IMR-90 (cell line): ENCODE results near the gene LRP5. TPM values are rescaled to one million over a fixed set of nuclear protein-coding genes. Genes with fewer than 3 reads are reported as not detected.

ENCODE experiments used
- ATAC-seq: fragments of 200-7000 bp; cut with Tn5 transposase; 2 replicates; pipeline ENCODE4 v1.9.1; 2020; ENCODE audit warnings: low read depth, mild to moderate bottlenecking, moderate library complexity
- BruUV-seq: library from RNA; stranded (reverse); fragments of 400-500 nt; replicated peaks from 2 replicates; lab custom pipeline; 2021; lab: Mats Ljungman, UMichigan
- CTCF ChIA-PET: fragments of 300-600 bp; formaldehyde crosslinking; extraction: SDS; loops from one replicate; lab custom pipeline; 2021; ENCODE audit warnings: antibody characterized with exemption; lab: Yijun Ruan, JAX
- POLR2A ChIA-PET: fragments of 300-600 bp; sonication (Branson Sonifier 250); formaldehyde crosslinking; loops from one replicate; lab custom pipeline; 2022; ENCODE audit warnings: antibody characterized with exemption; ENCODE audit not compliant: unreplicated experiment; lab: Charles Lee
- DNase-seq: peaks from one replicate; pipeline ENCODE4 v3.0.0; 2013
- H2AFZ ChIP-seq: replicated peaks from 2 replicates; pipeline ENCODE3; 2013; ENCODE audit warnings: low read length, mild to moderate bottlenecking; ENCODE audit not compliant: poor library complexity
- H2AK5ac ChIP-seq: 2 replicates; pipeline ENCODE4 v1.6.1; 2013; ENCODE audit warnings: low read depth, low read length, inconsistent platforms
- H2AK9ac ChIP-seq: replicated peaks from 2 replicates; pipeline ENCODE3; 2013; ENCODE audit warnings: mild to moderate bottlenecking, low read depth, low read length, moderate library complexity; ENCODE audit not compliant: poor library complexity
- H2BK120ac ChIP-seq: 2 replicates; pipeline ENCODE4 v1.6.1; 2013; ENCODE audit warnings: low read depth, low read length, inconsistent platforms
- H2BK15ac ChIP-seq: 3 replicates; pipeline ENCODE4 v1.6.1; 2013; ENCODE audit warnings: low read depth, low read length, inconsistent platforms
- H2BK20ac ChIP-seq: 2 replicates; pipeline ENCODE4 v1.6.1; 2013; ENCODE audit warnings: low read depth, mild to moderate bottlenecking, inconsistent platforms, low read length, moderate library complexity
- H2BK5ac ChIP-seq: 2 replicates; pipeline ENCODE4 v1.6.1; 2013; ENCODE audit warnings: mild to moderate bottlenecking, low read depth, low read length, inconsistent platforms; ENCODE audit not compliant: poor library complexity, severe bottlenecking
- H3K14ac ChIP-seq: replicated peaks from 2 replicates; pipeline ENCODE4 v1.6.1; 2013; ENCODE audit warnings: low read depth, low read length, inconsistent platforms
- H3K18ac ChIP-seq: 2 replicates; pipeline ENCODE4 v1.6.1; 2013; ENCODE audit warnings: low read depth, low read length, control low read depth
- H3K23ac ChIP-seq: 2 replicates; pipeline ENCODE4 v1.6.1; 2013; ENCODE audit warnings: low read depth, low read length, inconsistent platforms
- H3K27ac ChIP-seq: 2 replicates; pipeline ENCODE4 v1.5.1; 2013; ENCODE audit warnings: mild to moderate bottlenecking, control low read depth, low read length; ENCODE audit not compliant: insufficient read depth
- H3K27me3 ChIP-seq: 2 replicates; pipeline ENCODE4 v1.6.1; 2013; ENCODE audit warnings: low read length; ENCODE audit not compliant: control insufficient read depth, insufficient read depth
- H3K36me3 ChIP-seq: 2 replicates; pipeline ENCODE4 v1.6.1; 2013; ENCODE audit warnings: low read length, mixed read lengths; ENCODE audit not compliant: control insufficient read depth, insufficient read depth
- H3K4ac ChIP-seq: 2 replicates; pipeline ENCODE4 v1.6.1; 2013; ENCODE audit warnings: low read depth, low read length, inconsistent platforms
- H3K4me1 ChIP-seq: 2 replicates; pipeline ENCODE4 v1.6.1; 2013; ENCODE audit warnings: low read length, mixed read lengths; ENCODE audit not compliant: control insufficient read depth, insufficient read depth
- H3K4me2 ChIP-seq: 2 replicates; pipeline ENCODE4 v1.6.1; 2013; ENCODE audit warnings: low read depth, mild to moderate bottlenecking, control low read depth, low read length, moderate library complexity
- H3K4me3 ChIP-seq: 2 replicates; pipeline ENCODE4 v1.5.1; 2013; ENCODE audit warnings: low read depth, mild to moderate bottlenecking, control low read depth, low read length, moderate library complexity; ENCODE audit not compliant: insufficient read depth
- H3K56ac ChIP-seq: 2 replicates; pipeline ENCODE4 v1.6.1; 2013; ENCODE audit warnings: low read length, inconsistent platforms; ENCODE audit not compliant: insufficient read depth; ENCODE audit errors: extremely low read depth
- H3K79me1 ChIP-seq, 2 experiments: 2 replicates each; pipeline ENCODE4 v1.6.1; 2013; ENCODE audit warnings: low read length in 2 of 2, inconsistent platforms in 1 of 2, low read depth in 1 of 2
- H3K9ac ChIP-seq: 2 replicates; pipeline ENCODE4 v1.6.1; 2013; ENCODE audit warnings: low read depth, low read length, control low read depth
- H3K9me1 ChIP-seq: 2 replicates; pipeline ENCODE4 v1.6.1; 2013; ENCODE audit warnings: low read length, inconsistent platforms; ENCODE audit not compliant: insufficient read depth
- H3K9me3 ChIP-seq: 2 replicates; pipeline ENCODE4 v1.6.1; 2013; ENCODE audit warnings: low read length; ENCODE audit not compliant: control insufficient read depth, insufficient read depth
- H4K20me1 ChIP-seq: 2 replicates; pipeline ENCODE4 v1.6.1; 2013; ENCODE audit warnings: low read length, inconsistent platforms; ENCODE audit not compliant: insufficient read depth
- H4K5ac ChIP-seq: 2 replicates; pipeline ENCODE4 v1.6.1; 2013; ENCODE audit warnings: mild to moderate bottlenecking, low read depth, low read length, control low read depth
- H4K8ac ChIP-seq, 2 experiments: 2 replicates each; pipeline ENCODE4 v1.6.1; 2013; ENCODE audit warnings: low read depth in 2 of 2, low read length in 2 of 2, control low read depth in 1 of 2, inconsistent platforms in 1 of 2
- H4K91ac ChIP-seq: 2 replicates; pipeline ENCODE4 v1.6.1; 2013; ENCODE audit warnings: low read depth, low read length, inconsistent platforms; ENCODE audit not compliant: insufficient read depth
- BHLHE40 ChIP-seq: fragments of 150-350 bp; IDR thresholded peaks from 2 replicates; pipeline ENCODE4 v1.6.1; 2016; ENCODE audit warnings: mild to moderate bottlenecking, low read depth, low read length
- WGBS, 2 experiments: methylation state at CpG; one replicate each; pipeline versions ENCODE4 v1.1.5 to v1.1.7; 2013; ENCODE audit warnings: missing lambda C conversion rate in 2 of 2; ENCODE audit not compliant: insufficient read length in 1 of 2; ENCODE audit errors: extremely low coverage in 2 of 2; 5-methylcytosine and 5-hydroxymethylcytosine counted together
- dilution Hi-C: fragments of 300-500 bp; cut with HindIII; formaldehyde crosslinking; loops from one replicate; pipeline ENCODE4 v1.14.3; 2018; ENCODE audit warnings: low sequenced_read_pairs; ENCODE audit not compliant: unreplicated experiment
- in situ Hi-C: fragments of 300-500 bp; cut with MboI; formaldehyde crosslinking; loops from 3 replicates; pipeline ENCODE4 v1.14.3; 2019; ENCODE audit warnings: low sequenced_read_pairs, inconsistent platforms, mixed read lengths
- intact Hi-C: fragments of 100-400 bp; cut with micrococcal nuclease; formaldehyde crosslinking; loops from 2 replicates; pipeline ENCODE4 v1.10.0; 2022
- polyA plus RNA-seq, 3 experiments: library from polyadenylated mRNA; depleted of rRNA; stranded (reverse); fragments of >200 nt; gene quantifications; 2 replicates each; pipeline ENCODE4 v1.2.3, GENCODE V29; 2012; ENCODE audit warnings: low replicate concordance in 1 of 3
- total RNA-seq: library from RNA; depleted of rRNA; stranded (reverse); fragments of >200 nt; gene quantifications from 2 replicates; pipeline ENCODE4 v1.2.3, GENCODE V29; 2012

The LRP5 gene
- total and polyA plus RNA-seq, 2 of the 4 experiments (the other 2 are of a cell fraction) = 10.4 to 15.0 TPM

DNA sequence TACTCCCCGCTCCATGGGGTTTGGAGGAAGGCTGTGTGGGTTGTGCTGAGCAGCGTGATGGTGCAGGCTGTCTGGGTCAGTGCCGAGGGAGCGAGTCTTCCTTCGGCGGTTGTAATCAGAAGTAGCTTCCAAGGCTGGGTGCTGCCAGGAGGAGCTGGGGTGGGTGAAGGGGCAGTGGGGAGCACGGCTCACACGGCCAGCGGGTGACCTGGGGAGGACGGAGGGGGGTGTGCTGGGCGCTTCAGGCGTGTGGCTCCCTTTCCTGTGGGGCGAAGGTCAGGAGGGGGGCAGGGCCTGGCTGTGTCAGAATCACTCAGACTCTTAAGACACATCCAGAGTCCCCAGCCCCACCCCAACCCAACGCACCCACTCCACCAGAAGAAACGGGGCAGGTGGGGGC, 60.2 kb downstream of the LRP5 start:
- intact Hi-C loops = no loop called here

More for the DNA sequence above, 60.2 kb downstream of the LRP5 start:
- peaks cover 2 to 8% of the 10 kb centered on the region in 2 experiments; a peak in 2 of 4 replicates for H3K79me1 ChIP-seq
- ChIA-PET CTCF (no interaction called here), POLR2A (no interaction called here)
- no peak overlapping the region for H3K4me3 ChIP-seq
- H2BK120ac ChIP-seq = no peak overlapping the region
- H3K14ac ChIP-seq = no peak overlapping the region
- H3K4me2 ChIP-seq = no peak overlapping the region
- WGBS, 2 experiments = 96% methylated on average over 4 of the region's 15 CpGs; no CpG with 5 or more reads in 1 of the 2 experiments
- H4K5ac ChIP-seq = no peak overlapping the region
- H2AFZ ChIP-seq = no peak overlapping the region
- H3K4me1 ChIP-seq = peaks cover 16% of the 10 kb centered on the region
- H3K9me1 ChIP-seq = 0 out of 2 replicates have a peak, but pooled peaks cover 3% of the 10 kb centered on the region
- H3K27me3 ChIP-seq = no peaks in the 10 kb centered on the region
- no peak overlapping the region for H3K4ac ChIP-seq
- no peak overlapping the region for H3K56ac ChIP-seq
- no peak overlapping the region for H2AK5ac ChIP-seq
- H3K27ac ChIP-seq = no peak overlapping the region
- no peak overlapping the region for H3K18ac ChIP-seq
- dilution Hi-C loops = no loop called here
- H2AK9ac ChIP-seq = no peak overlapping the region
- in situ Hi-C loops = no loop called here
- no peak overlapping the region for H3K23ac ChIP-seq
- no peak overlapping the region for H3K9ac ChIP-seq
- H4K8ac ChIP-seq = no peak overlapping the region
- ATAC-seq = no peak
- no TSS peak for BruUV-seq
- no peaks in the 10 kb centered on the region for H3K9me3 ChIP-seq
- no peak overlapping the region for H4K91ac ChIP-seq
- peaks cover 20% of the 10 kb centered on the region for H3K36me3 ChIP-seq
- H2BK15ac ChIP-seq = no peak overlapping the region
- no peak overlapping the region for H2BK20ac ChIP-seq
- no peak overlapping the region for H2BK5ac ChIP-seq
- peaks cover 17% of the 10 kb centered on the region for H4K20me1 ChIP-seq
- no peak for DNase-seq
- no peak for TF ChIP-seq BHLHE40
